Stimulated activated CD8-positive, alpha-beta memory T cell treated with anti-CD3 and anti-CD28 coated beads, Interleukin-2, amount 100 ng/mL, for 1 hour (primary cell): ENCODE results near the gene CEND1.

ENCODE experiments used
- DNase-seq, 2 donors: peaks; one replicate each; pipeline ENCODE4 v3.0.0-alpha.2; 2020; ENCODE audit warnings: low read depth in 2 of 2

CEND1 gene

DNA sequence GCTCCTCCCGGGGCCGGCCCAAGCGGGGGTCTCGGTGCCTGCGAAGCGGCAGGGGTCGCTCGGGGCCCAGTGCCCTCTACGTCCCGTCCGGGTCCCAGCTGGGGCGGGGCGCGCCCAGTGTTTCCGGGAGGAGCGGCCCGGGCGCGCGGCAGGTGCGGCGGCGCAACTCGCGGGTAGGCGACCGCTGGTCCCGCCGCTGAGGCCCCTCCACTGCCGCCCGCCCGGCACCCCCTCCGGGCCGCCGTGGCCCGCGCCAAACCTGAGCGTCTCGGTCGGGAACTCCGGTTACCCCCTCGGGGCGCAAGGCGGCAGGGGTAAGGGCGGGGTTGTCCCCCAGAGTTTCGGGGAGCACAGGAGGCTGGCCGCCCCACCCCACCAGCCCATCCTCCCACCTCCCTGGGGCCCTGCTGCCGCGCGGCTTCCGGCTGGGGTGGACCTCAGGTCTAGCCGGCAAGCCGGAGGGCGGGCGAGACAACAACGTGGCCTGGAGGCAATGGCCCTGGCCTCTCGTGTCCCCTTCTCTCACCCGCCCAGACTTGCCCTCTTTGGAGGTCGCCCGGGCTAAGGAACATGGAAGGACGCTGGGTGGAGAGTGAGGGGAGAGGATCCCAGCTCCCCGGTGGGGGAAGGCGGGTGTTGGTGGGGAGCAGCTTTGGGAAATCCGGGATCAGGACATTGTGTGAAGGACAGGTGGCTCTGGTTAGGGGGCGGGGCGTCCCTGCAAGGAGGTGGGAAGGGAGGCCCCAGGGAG is 37.4 kb upstream of the CEND1 start:
- DNase-seq = no peak

DNA sequence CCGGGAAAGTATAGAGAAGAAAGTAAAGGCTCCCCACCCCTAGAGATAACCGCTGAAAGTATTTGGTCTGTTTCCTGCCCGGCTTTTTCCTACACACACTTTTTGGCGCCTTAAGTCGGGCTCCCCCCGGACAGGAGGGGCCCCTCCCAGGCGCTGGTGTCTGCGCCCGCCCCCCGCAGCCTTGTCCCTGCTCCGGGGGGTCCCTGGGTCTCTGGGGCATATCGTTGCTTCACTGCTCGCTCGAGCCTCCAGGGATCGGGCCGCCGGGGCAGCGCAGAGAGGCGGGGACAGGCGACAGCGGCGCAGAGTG is 36.9 kb upstream of the CEND1 start:
- no peak for DNase-seq

- DNase-seq = no peak
These were observed 36.3 kb upstream of the CEND1 start for GRCh38 chr11:826227-826621.

- no peak for DNase-seq
These were observed 35.7 kb upstream of the CEND1 start for GRCh38 chr11:825366-826226.

- DNase-seq = no peak
These were observed 35.1 kb upstream of the CEND1 start for GRCh38 chr11:824942-825341.

- DNase-seq = no peak
These were observed 34.5 kb upstream of the CEND1 start for GRCh38 chr11:824292-824880.

DNA sequence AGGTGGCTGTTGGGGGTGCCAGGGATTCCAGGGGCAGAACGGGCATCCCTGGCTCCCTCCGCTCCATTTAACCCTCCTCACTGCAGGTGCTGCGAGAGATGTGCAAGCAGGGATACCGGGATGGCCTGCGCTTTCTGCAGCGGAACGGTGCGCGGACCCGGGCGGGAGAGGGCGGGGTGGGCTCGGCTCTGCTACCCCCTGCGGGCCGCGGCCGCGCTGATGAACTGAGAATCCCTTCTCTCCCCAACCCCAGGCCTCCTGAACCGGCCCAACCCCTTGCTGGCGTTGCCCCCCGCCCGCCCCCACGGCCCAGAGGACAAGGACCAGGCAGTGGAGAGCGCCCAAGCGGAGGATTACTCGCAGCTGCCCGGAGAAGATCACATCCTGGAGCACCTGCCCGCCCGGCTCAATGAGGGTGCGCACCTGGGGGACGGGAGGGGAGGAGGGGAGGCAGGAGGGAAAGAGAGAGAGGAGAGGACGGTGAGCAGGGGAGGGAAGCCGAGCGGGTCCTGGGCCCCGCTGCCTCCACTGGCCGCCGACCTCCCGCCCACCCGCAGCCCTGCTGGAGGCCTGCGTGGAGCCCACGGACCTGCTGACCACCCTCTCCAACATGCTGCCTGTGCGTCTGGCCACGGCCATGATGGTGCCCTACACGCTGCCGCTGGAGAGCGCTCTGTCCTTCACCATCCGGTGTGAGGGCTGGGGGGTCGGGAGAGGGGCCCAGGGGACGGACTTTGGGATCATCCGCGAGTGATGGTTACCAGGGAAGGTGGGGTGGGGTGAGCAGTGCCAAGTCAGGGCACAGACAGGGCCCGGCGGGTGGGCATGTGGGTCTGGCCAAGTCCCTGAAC is 33.8 kb upstream of the CEND1 start:
- no peak for DNase-seq

- DNase-seq = no peak
These were observed 31.9 kb upstream of the CEND1 start for GRCh38 chr11:821512-822371.

- no peak for DNase-seq
These were observed 31.0 kb upstream of the CEND1 start for GRCh38 chr11:820655-821511.

DNA sequence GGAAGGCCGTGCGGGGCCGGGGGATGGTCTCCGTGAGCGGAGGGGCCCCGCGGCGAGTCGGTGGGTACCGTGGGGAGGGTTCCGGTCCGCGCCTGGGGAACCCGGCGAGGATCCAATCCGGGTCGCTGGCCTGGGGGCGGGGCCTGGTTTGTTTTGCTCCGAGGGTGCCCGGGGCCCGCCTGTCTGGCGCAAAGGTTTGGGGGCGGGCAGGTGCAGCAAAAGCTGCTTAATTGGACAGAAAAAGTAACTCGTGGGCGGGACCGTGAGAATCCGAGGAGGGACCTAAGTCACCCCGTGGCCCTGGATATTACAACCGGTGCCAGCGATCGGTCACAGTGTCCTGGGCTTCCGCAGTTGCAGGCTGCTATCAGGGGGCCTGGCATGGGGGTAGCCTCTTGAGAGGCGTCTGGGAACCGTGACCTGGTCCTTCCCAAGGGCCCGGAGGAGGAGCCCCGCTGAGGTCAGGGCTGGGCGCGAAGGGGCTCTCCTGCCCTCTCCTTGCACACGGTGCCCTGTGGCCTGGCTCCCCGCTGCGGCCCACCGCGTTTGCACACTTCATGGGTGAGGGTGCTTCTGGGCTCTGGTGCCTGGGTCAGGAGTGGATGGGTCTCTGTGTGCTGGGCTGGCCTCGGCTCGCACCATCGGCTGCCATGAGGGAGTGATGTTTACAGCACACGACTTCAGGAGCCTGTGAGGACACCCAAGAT is 30.2 kb upstream of the CEND1 start:
- DNase-seq = peak; percentile 85 to 92

GRCh38 chr11:819129-819931 is 29.4 kb upstream of the CEND1 start:
- peak; percentile 82 to 90 for DNase-seq

- no peak for DNase-seq
These were observed 28.7 kb upstream of the CEND1 start, which contains the start of gene PNPLA2 for GRCh38 chr11:818396-819128. Gene PNPLA2 (plus strand): TSS chr11:818914. CDS start chr11:819719, 805 bp downstream.

DNA sequence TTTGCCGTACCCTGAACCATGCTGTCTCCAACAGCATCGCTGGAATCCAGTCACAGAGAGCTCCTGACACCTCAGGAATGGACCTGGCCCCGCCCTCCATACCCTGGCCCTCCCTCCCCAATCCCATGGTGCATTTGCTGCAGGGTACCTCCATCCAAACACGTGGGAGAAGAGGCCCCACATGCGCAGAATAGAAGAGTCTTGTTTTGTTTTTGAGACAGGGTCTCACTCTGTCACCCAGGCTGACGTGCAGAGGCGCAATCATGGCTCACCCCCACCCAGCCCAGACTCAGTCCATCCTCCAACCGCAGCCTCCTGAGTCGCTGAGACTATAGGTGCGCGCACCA is 26.5 kb upstream of the CEND1 start:
- DNase-seq = no peak

- no peak for DNase-seq
These were observed 26.0 kb upstream of the CEND1 start for GRCh38 chr11:815675-816432.

GRCh38 chr11:813456-814096 is 23.7 kb upstream of the CEND1 start:
- no peak for DNase-seq

DNA sequence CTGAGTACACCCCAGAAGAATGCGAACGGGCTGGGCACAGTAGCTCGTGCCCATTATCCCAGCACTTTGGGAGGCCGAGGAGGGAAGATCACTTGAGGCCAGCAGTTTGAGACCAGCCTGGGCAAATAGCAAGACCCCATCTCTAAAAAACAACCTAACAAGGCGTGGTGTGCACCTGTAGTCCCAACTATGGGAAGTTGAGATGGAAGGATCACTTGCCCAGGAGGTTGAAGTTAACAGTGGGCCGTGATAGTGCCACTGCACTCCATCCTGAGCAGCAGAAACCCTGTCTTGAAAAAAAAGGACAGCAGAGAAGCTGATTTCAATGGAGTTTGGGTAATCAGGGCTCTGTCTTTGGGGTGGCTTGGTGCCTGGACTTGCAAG is 23.2 kb upstream of the CEND1 start:
- DNase-seq = no peak

GRCh38 chr11:812390-812789 is 22.5 kb upstream of the CEND1 start:
- no peak for DNase-seq
